B cell (primary cell): Measurements from ENCODE around the gene BRWD1. TPM values are rescaled to one million over a fixed set of nuclear protein-coding genes. Genes with fewer than 3 reads are reported as not detected.

Experiments used
- ATAC-seq: fragments of 200-7000 bp; cut with Tn5 transposase; one replicate; pipeline ENCODE4 v1.10.0; 2021; ENCODE audit warnings: low read depth, mild to moderate bottlenecking, moderate number of reproducible peaks, moderate library complexity
- CTCF ChIA-PET: fragments of 350-600 bp; sonication (Branson Sonifier 250); formaldehyde crosslinking; loops from one replicate; lab custom pipeline; 2021; ENCODE audit warnings: antibody characterized with exemption, inconsistent platforms; lab: Charles Lee
- POLR2A ChIA-PET: fragments of 350-600 bp; sonication (Branson Sonifier 250); formaldehyde crosslinking; loops from one replicate; lab custom pipeline; 2021; ENCODE audit warnings: antibody characterized with exemption; lab: Charles Lee
- DNase-seq: peaks from one replicate; pipeline ENCODE4 v3.0.0; 2013
- H2AFZ ChIP-seq: 2 replicates; pipeline ENCODE4 v1.6.1; 2012; ENCODE audit warnings: mild to moderate bottlenecking, low read depth, low read length; ENCODE audit not compliant: insufficient read depth, poor library complexity, severe bottlenecking
- H3K27ac ChIP-seq, 2 donors: 1 replicate in 1 of 2; 2 replicates in 1 of 2; pipeline ENCODE4 v1.5.1; 2012 to 2013; ENCODE audit warnings: low read length in 2 of 2, mild to moderate bottlenecking in 2 of 2, moderate library complexity in 1 of 2
- H3K27me3 ChIP-seq, 4 experiments: fragments of 200-600 bp in 1 of 4; sonication (generic) in 1 of 4; replicated peaks in 1 of 4; 1 replicate in 2 of 4; 2 replicates in 2 of 4; pipeline versions ENCODE4 v1.6.1 to v1.7.0; 2013 to 2016; ENCODE audit warnings: low read length in 3 of 4, mild to moderate bottlenecking in 2 of 4, mixed read lengths in 1 of 4, moderate library complexity in 1 of 4; ENCODE audit not compliant: insufficient read depth in 4 of 4, control insufficient read depth in 3 of 4; ENCODE audit errors: control extremely low read depth in 1 of 4
- H3K36me3 ChIP-seq, 2 experiments: replicated peaks in 1 of 2; 1 replicate in 1 of 2; 2 replicates in 1 of 2; pipeline versions ENCODE4 v1.6.1 to v1.7.1; 2013; ENCODE audit warnings: low read length in 1 of 2; ENCODE audit not compliant: insufficient read depth in 2 of 2, control insufficient read depth in 1 of 2; ENCODE audit errors: control extremely low read depth in 1 of 2, extremely low read depth in 1 of 2
- H3K4me1 ChIP-seq, 2 donors: fragments of 200-600 bp in 1 of 2; sonication (generic) in 1 of 2; 1 replicate in 1 of 2; 2 replicates in 1 of 2; pipeline versions ENCODE4 v1.5.1 to v1.6.1; 2013 to 2017; ENCODE audit warnings: low read length in 2 of 2; ENCODE audit not compliant: control insufficient read depth in 2 of 2, insufficient read depth in 2 of 2
- H3K4me2 ChIP-seq: replicated peaks from 2 replicates; pipeline ENCODE3; 2012; ENCODE audit warnings: mild to moderate bottlenecking, low read depth, low read length; ENCODE audit not compliant: poor library complexity, severe bottlenecking
- H3K4me3 ChIP-seq, 5 experiments: fragments of 200-600 bp in 1 of 5; sonication (generic) in 1 of 5; 1 replicate in 3 of 5; 2 replicates in 2 of 5; pipeline versions ENCODE4 v1.5.1 to v1.7.0; 2011 to 2016; ENCODE audit warnings: low read length in 4 of 5, mild to moderate bottlenecking in 4 of 5, low read depth in 2 of 5, control low read depth in 1 of 5, moderate library complexity in 1 of 5; ENCODE audit not compliant: insufficient read depth in 1 of 5; ENCODE audit errors: control extremely low read depth in 1 of 5, extremely low read depth in 1 of 5
- H3K79me2 ChIP-seq: fragments of 200-600 bp; sonication (generic); one replicate; pipeline ENCODE4 v1.6.0; 2016; ENCODE audit warnings: low read length; ENCODE audit not compliant: control insufficient read depth, insufficient read depth
- H3K9ac ChIP-seq: fragments of 200-600 bp; sonication (generic); 2 replicates; pipeline ENCODE4 v1.6.1; 2017; ENCODE audit warnings: mild to moderate bottlenecking, low read length, moderate library complexity
- H3K9me3 ChIP-seq, 3 donors: one replicate each; pipeline versions ENCODE4 v1.6.1 to v1.7.1; 2013; ENCODE audit warnings: low read length in 2 of 3; ENCODE audit not compliant: control insufficient read depth in 2 of 3, insufficient read depth in 1 of 3; ENCODE audit errors: control extremely low read depth in 1 of 3
- H4K20me1 ChIP-seq: 2 replicates; pipeline ENCODE4 v1.6.0; 2012; ENCODE audit warnings: mild to moderate bottlenecking, low read length; ENCODE audit not compliant: insufficient read depth, control insufficient read depth, poor library complexity, severe bottlenecking
- H3K27ac Mint-ChIP-seq: one replicate; pipeline ENCODE4 v1.8.0; 2021; ENCODE audit warnings: mixed read lengths
- H3K27me3 Mint-ChIP-seq: one replicate; pipeline ENCODE4 v1.8.0; 2021; ENCODE audit warnings: mixed read lengths
- H3K4me1 Mint-ChIP-seq: one replicate; pipeline ENCODE4 v1.8.0; 2021; ENCODE audit warnings: mixed read lengths
- H3K4me3 Mint-ChIP-seq: one replicate; pipeline ENCODE4 v1.8.0; 2021; ENCODE audit warnings: mixed read lengths
- H3K9me3 Mint-ChIP-seq: one replicate; pipeline ENCODE4 v1.8.0; 2022; ENCODE audit warnings: mixed read lengths; ENCODE audit not compliant: insufficient read depth
- CTCF ChIP-seq: fragments of 200-600 bp; IDR thresholded peaks from one replicate; pipeline ENCODE4 v1.8.0; 2022; ENCODE audit warnings: antibody characterized with exemption, mild to moderate bottlenecking
- EZH2 ChIP-seq: IDR thresholded peaks from 2 replicates; pipeline ENCODE4 v1.6.1; 2012; ENCODE audit warnings: borderline replicate concordance, low read depth, mild to moderate bottlenecking, moderate library complexity, low read length; ENCODE audit not compliant: insufficient read depth, poor library complexity, severe bottlenecking
- WGBS: methylation state at CpG from one replicate; pipeline ENCODE4 v1.1.5; 2013; ENCODE audit warnings: missing lambda C conversion rate; ENCODE audit not compliant: insufficient coverage; 5-methylcytosine and 5-hydroxymethylcytosine counted together
- intact Hi-C: fragments of 100-400 bp; cut with micrococcal nuclease; formaldehyde crosslinking; loops from one replicate; pipeline ENCODE4 v1.10.0; 2022
- polyA plus RNA-seq: library from polyadenylated mRNA; depleted of rRNA; stranded (reverse); fragments of >200 nt; gene quantifications from 2 replicates; pipeline ENCODE4 v1.2.3, GENCODE V29; 2012
- total RNA-seq, 2 donors: library from RNA; stranded (reverse); fragments of 120-200 nt in 1 of 2; gene quantifications; 1 replicate in 1 of 2; 2 replicates in 1 of 2; pipeline versions ENCODE4 v1.2.3 to v1.2.4, GENCODE V29; 2013 to 2022

The BRWD1 gene
- total and polyA plus RNA-seq, 2 donors (not counting 1 experiment from before 2014, with no cell fraction given): 9.4 to 93.9 TPM

- Histone ChIP-seq H3K4me1 (peaks cover 13 to 14% of the 10 kb centered on the region in 2 donors), H2AFZ (peak overlapping the region; percentile 86), H3K36me3 (no peaks in the 10 kb centered on the region), H3K27me3 (no peaks in the 10 kb centered on the region), H3K9me3 (no peaks in the 10 kb centered on the region), H3K79me2 (no peaks in the 10 kb centered on the region), H4K20me1 (no peaks in the 10 kb centered on the region), H3K9ac (peak overlapping the region; percentile 74), H3K4me2 (peak overlapping the region; percentile 90), H3K4me3 (peak overlapping the region; percentile 69 to 84 (median 78)), H3K27ac (peak overlapping the region; percentile 83 to 90)
- ATAC-seq (no peak), DNase-seq (no peak)
- Mint-ChIP-seq H3K27ac (peak overlapping the region; percentile 99), H3K9me3 (no peaks in the 10 kb centered on the region), H3K27me3 (no peaks in the 10 kb centered on the region), H3K4me3 (peak overlapping the region; percentile 100), H3K4me1 (peaks cover 32% of the 10 kb centered on the region)
- 2% methylated on average over 50 of the region's 51 CpGs for WGBS
- POLR2A ChIA-PET: interaction anchor here (1.1 to 1.9 kb wide), 4 partner anchors 130 to 197 kb away, joined by 3 to 19 read pairs (median 6); partner anchors contain the start of gene HMGN1
- intact Hi-C loops: loop anchor here (1.0 to 2.0 kb wide), 6 partner anchors 130 to 416 kb away; partner anchors contain the start of genes HMGN1 and LCA5L
- TF ChIP-seq CTCF (no peak), EZH2 (no peak)
- CTCF ChIA-PET: interaction anchor here (0.6 to 1.8 kb wide), 3 partner anchors 8 to 205 kb away, joined by 3 to 7 read pairs (median 5); no protein-coding TSS in a partner anchor
Measured at GRCh38 chr21:39182484-39183271, 130.8 kb downstream of the BRWD1 start.

GRCh38 chr21:39182016-39182415, 131.4 kb downstream of the BRWD1 start:
- no peaks in the 10 kb centered on the region for H3K27me3 ChIP-seq
- ATAC-seq: no peak
- no peaks in the 10 kb centered on the region for H3K9me3 Mint-ChIP-seq
- peak; percentile 22 for DNase-seq
- intact Hi-C loops: loop anchor here (2.0 kb wide), 2 partner anchors 199 to 415 kb away; a partner anchor contains a TSS
- H3K4me1 Mint-ChIP-seq: peaks cover 32% of the 10 kb centered on the region
- peaks cover 13 to 14% of the 10 kb centered on the region in 2 donors for H3K4me1 ChIP-seq
- H3K27ac ChIP-seq: no peak overlapping the region
- CTCF ChIA-PET: no interaction called here
- H3K4me3 Mint-ChIP-seq: peak overlapping the region; percentile 100
- peak overlapping the region; percentile 87 for H3K27ac Mint-ChIP-seq
- no peaks in the 10 kb centered on the region for H4K20me1 ChIP-seq
- TF ChIP-seq EZH2 (no peak), CTCF (no peak)
- H3K9ac ChIP-seq: peak overlapping the region; percentile 74
- peak overlapping the region; percentile 86 for H2AFZ ChIP-seq
- POLR2A ChIA-PET: no interaction called here
- H3K4me2 ChIP-seq: peak overlapping the region; percentile 90
- peak overlapping the region in 3 of 5 experiments; percentile 69 to 82 (median 76) for H3K4me3 ChIP-seq
- H3K27me3 Mint-ChIP-seq: no peaks in the 10 kb centered on the region
- H3K36me3 ChIP-seq: peaks cover 0 to 3% of the 10 kb centered on the region in 2 experiments
- no peaks in the 10 kb centered on the region for H3K79me2 ChIP-seq
- WGBS: 76% methylated on average over 4 of the region's 8 CpGs
- H3K9me3 ChIP-seq: no peaks in the 10 kb centered on the region
